CD8-positive, alpha-beta memory T cell (primary cell): ENCODE data around the gene TMTC4. TPM values are rescaled to one million over a fixed set of nuclear protein-coding genes. Genes with fewer than 3 reads are reported as not detected.
A peak's percentile ranks its signal among the peaks of the same experiment; 100 is the strongest.

Experiments
- CTCF ChIA-PET: fragments of 350-600 bp; sonication (Branson Sonifier 250); formaldehyde crosslinking; loops from one replicate; lab custom pipeline; 2021; ENCODE audit warnings: antibody characterized with exemption; lab: Charles Lee
- POLR2A ChIA-PET: fragments of 350-600 bp; sonication (Branson Sonifier 250); formaldehyde crosslinking; loops from one replicate; lab custom pipeline; 2021; ENCODE audit warnings: antibody characterized with exemption; lab: Charles Lee
- DNase-seq, 5 donors: peaks; one replicate each; pipeline versions ENCODE4 v3.0.0 to v3.0.0-alpha.2; 2020 to 2022; ENCODE audit warnings: mixed read lengths in 1 of 5
- H3K27ac ChIP-seq: one replicate; pipeline ENCODE4 v1.7.0; 2013; ENCODE audit warnings: low read depth, mild to moderate bottlenecking, low read length, moderate library complexity
- H3K27me3 ChIP-seq: 2 replicates; pipeline ENCODE4 v1.7.0; 2013; ENCODE audit warnings: low read length, mild to moderate bottlenecking; ENCODE audit not compliant: insufficient read depth, poor library complexity, severe bottlenecking
- H3K36me3 ChIP-seq: 2 replicates; pipeline ENCODE4 v1.7.0; 2013; ENCODE audit warnings: mild to moderate bottlenecking, low read length, moderate library complexity; ENCODE audit not compliant: insufficient read depth
- H3K4me1 ChIP-seq: 2 replicates; pipeline ENCODE4 v1.7.0; 2013; ENCODE audit warnings: mild to moderate bottlenecking, low read length, moderate library complexity; ENCODE audit not compliant: insufficient read depth
- H3K4me3 ChIP-seq: 2 replicates; pipeline ENCODE4 v1.7.0; 2013; ENCODE audit warnings: mild to moderate bottlenecking, low read length
- H3K9me3 ChIP-seq: 2 replicates; pipeline ENCODE4 v1.7.0; 2013; ENCODE audit warnings: mild to moderate bottlenecking, low read length
- H3K27ac Mint-ChIP-seq, 8 donors: one replicate each; pipeline ENCODE4 v1.8.0; 2020 to 2021; ENCODE audit warnings: mixed read lengths in 8 of 8, mild to moderate bottlenecking in 6 of 8, inconsistent platforms in 3 of 8, moderate library complexity in 3 of 8
- H3K27me3 Mint-ChIP-seq, 2 donors: one replicate each; pipeline ENCODE4 v1.8.0; 2020 to 2021; ENCODE audit warnings: mixed read lengths in 2 of 2, mild to moderate bottlenecking in 1 of 2, moderate library complexity in 1 of 2
- H3K36me3 Mint-ChIP-seq, 3 donors: one replicate each; pipeline ENCODE4 v1.8.0; 2020 to 2021; ENCODE audit warnings: mixed read lengths in 3 of 3, inconsistent platforms in 1 of 3, mild to moderate bottlenecking in 1 of 3
- H3K4me1 Mint-ChIP-seq, 3 donors: one replicate each; pipeline ENCODE4 v1.8.0; 2020 to 2021; ENCODE audit warnings: mixed read lengths in 3 of 3, inconsistent platforms in 1 of 3, mild to moderate bottlenecking in 1 of 3
- H3K4me3 Mint-ChIP-seq, 7 donors: one replicate each; pipeline ENCODE4 v1.8.0; 2020 to 2021; ENCODE audit warnings: mixed read lengths in 7 of 7, mild to moderate bottlenecking in 6 of 7, moderate library complexity in 4 of 7, inconsistent platforms in 2 of 7
- H3K9me3 Mint-ChIP-seq, 5 donors: one replicate each; pipeline ENCODE4 v1.8.0; 2020 to 2022; ENCODE audit warnings: mixed read lengths in 5 of 5, mild to moderate bottlenecking in 3 of 5, moderate library complexity in 2 of 5, inconsistent platforms in 1 of 5
- polyA plus RNA-seq: library from polyadenylated mRNA; unstranded; fragments of 300-500 nt; fragmentation: Illumina TruSeq; gene quantifications from one replicate; pipeline ENCODE4 v1.2.3, GENCODE V29; 2021
- total RNA-seq, 2 experiments: library from RNA; stranded (reverse); gene quantifications; one replicate each; pipeline ENCODE4 v1.2.3, GENCODE V29; 2021

TMTC4 gene
- total and polyA plus RNA-seq, 3 experiments from 2014 or later: 3.4 to 16.3 (median 12.5) TPM

GRCh38 chr13:100673713-100674571, 653 bp downstream of the TMTC4 start:
- Mint-ChIP-seq H3K36me3 (peaks cover 0 to 22% (median 13%) of the 10 kb centered on the region in 3 donors), H3K27ac (peak overlapping the region; percentile 81 to 98 (median 93)), H3K4me3 (peak overlapping the region; percentile 87 to 99 (median 91)), H3K4me1 (peaks cover 14 to 39% (median 36%) of the 10 kb centered on the region in 3 donors), H3K27me3 (peaks cover 0 to 4% of the 10 kb centered on the region in 2 donors), H3K9me3 (no peaks in the 10 kb centered on the region)
- no peak overlapping the region for H3K27ac ChIP-seq
- H3K36me3 ChIP-seq: no peaks in the 10 kb centered on the region
- ChIA-PET POLR2A (interaction anchor here (0.5 to 1.6 kb wide), 10 partner anchors 13 to 1922 kb away, joined by 3 to 9 read pairs (median 4); partner anchors contain the start of gene CLYBL), CTCF (interaction anchor here (0.7 to 1.6 kb wide), 10 partner anchors 9 to 101 kb away, joined by 3 to 9 read pairs (median 4); partner anchors contain the start of gene GGACT)
- peak; percentile 18 to 68 (median 38) for DNase-seq
- peak overlapping the region; percentile 46 for H3K4me3 ChIP-seq
- H3K9me3 ChIP-seq: no peaks in the 10 kb centered on the region
- H3K4me1 ChIP-seq: peaks cover 17% of the 10 kb centered on the region
- no peaks in the 10 kb centered on the region for H3K27me3 ChIP-seq

DNA sequence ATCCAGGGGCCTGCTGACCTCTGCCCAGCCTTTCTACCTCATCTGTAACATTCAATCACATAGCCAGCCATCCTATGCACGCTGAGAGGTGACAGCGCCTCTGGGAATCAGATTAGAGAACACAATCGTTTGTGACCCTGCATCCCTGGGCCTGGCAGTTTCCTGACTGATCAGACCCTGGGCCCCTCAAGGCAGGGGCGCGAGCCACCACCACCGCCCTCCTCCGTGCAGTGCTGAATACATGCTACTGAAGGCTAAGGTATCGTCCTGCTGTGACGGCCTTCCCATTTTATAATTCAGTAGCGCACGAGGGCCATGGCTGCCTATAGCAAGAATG, 1.3 kb downstream of the TMTC4 start:
- peaks cover under 1% of the 10 kb centered on the region for H3K36me3 ChIP-seq
- CTCF ChIA-PET: interaction anchor here (1.5 kb wide), 1 partner anchor 88 kb away, joined by 4 read pairs; no protein-coding TSS in a partner anchor
- H3K27me3 Mint-ChIP-seq: peaks cover 0 to 5% of the 10 kb centered on the region in 2 donors

DNA sequence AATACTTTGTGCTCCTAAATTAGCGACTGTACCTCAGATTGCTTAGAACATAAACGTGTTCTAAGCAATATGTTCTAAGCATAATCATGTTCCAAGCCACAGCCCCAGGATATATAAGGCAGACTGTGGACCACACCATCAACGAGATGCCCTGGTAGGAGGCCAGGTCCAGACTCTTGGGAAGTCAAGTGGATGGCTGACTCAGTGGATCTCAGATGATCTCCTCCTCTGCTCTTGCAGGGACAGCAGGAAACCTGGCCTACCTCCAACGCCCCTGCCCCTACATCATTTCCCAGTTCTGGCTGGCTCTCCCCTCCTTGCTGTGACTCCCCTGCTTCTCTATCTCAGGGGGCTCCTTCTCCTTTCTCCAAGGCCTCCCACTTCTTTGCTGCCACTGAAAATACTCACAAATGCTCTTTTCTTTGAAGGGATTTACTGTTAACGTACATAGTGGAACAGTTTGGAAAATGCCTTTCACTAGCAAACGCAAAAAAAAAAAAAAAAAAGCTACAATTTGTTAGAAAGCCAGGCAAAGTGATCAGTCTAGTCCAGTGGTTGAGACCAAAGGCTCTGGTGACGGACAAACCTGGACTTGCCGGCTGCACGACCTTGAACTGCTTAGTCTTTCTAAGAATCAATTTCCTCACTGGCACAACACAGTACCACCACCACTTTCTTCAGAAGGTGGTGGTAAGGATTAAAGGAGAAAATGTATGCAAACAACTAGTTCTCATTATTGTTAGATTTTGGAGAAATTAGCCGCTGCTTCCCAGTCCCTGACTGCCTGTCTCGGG, 3.0 kb downstream of the TMTC4 start:
- no peaks in the 10 kb centered on the region for H3K27me3 ChIP-seq
- Mint-ChIP-seq H3K4me3 (peak overlapping the region in 2 of 7 donors; percentile 48 to 94), H3K27me3 (peaks cover 0 to 5% of the 10 kb centered on the region in 2 donors), H3K9me3 (no peaks in the 10 kb centered on the region), H3K4me1 (peaks cover 14 to 41% (median 39%) of the 10 kb centered on the region in 3 donors), H3K27ac (peak overlapping the region in 1 of 8 donors; percentile 20), H3K36me3 (peaks cover 3 to 45% (median 17%) of the 10 kb centered on the region in 3 donors)
- peaks cover 4% of the 10 kb centered on the region for H3K36me3 ChIP-seq
- ChIA-PET CTCF (interaction anchor here (0.6 kb wide), 1 partner anchor 430 kb away, joined by 3 read pairs; no protein-coding TSS in a partner anchor), POLR2A (no interaction called here)
- no peaks in the 10 kb centered on the region for H3K9me3 ChIP-seq
- DNase-seq: no peak
- no peak overlapping the region for H3K27ac ChIP-seq
- H3K4me3 ChIP-seq: no peak overlapping the region
- peaks cover 17% of the 10 kb centered on the region for H3K4me1 ChIP-seq

More for the DNA sequence above, 1.3 kb downstream of the TMTC4 start:
- Histone ChIP-seq H3K27ac (no peak overlapping the region), H3K4me3 (peak overlapping the region; percentile 46), H3K27me3 (no peaks in the 10 kb centered on the region), H3K4me1 (peaks cover 17% of the 10 kb centered on the region), H3K9me3 (no peaks in the 10 kb centered on the region)
- Mint-ChIP-seq H3K9me3 (no peaks in the 10 kb centered on the region), H3K4me1 (peaks cover 14 to 39% (median 39%) of the 10 kb centered on the region in 3 donors), H3K36me3 (peaks cover 0 to 28% (median 14%) of the 10 kb centered on the region in 3 donors), H3K4me3 (peak overlapping the region; percentile 87 to 99 (median 91)), H3K27ac (peak overlapping the region in 6 of 8 donors; percentile 4 to 98 (median 88))
- POLR2A ChIA-PET: no interaction called here
- DNase-seq: no peak

- H3K4me1 ChIP-seq: peaks cover 5% of the 10 kb centered on the region
- ChIA-PET CTCF (no interaction called here), POLR2A (no interaction called here)
- no peaks in the 10 kb centered on the region for H3K27me3 ChIP-seq
- Mint-ChIP-seq H3K27me3 (peaks cover 0 to 1% of the 10 kb centered on the region in 2 donors), H3K27ac (no peak overlapping the region), H3K4me1 (peaks cover 2 to 30% (median 28%) of the 10 kb centered on the region in 3 donors), H3K9me3 (no peaks in the 10 kb centered on the region), H3K36me3 (peaks cover 10 to 66% (median 31%) of the 10 kb centered on the region in 3 donors), H3K4me3 (peak overlapping the region in 1 of 7 donors; percentile 29)
- no peaks in the 10 kb centered on the region for H3K9me3 ChIP-seq
- no peak for DNase-seq
- H3K27ac ChIP-seq: no peak overlapping the region
- H3K36me3 ChIP-seq: peaks cover 12% of the 10 kb centered on the region
- H3K4me3 ChIP-seq: no peak overlapping the region
These were observed 6.2 kb downstream of the TMTC4 start for GRCh38 chr13:100668408-100668807.

DNA sequence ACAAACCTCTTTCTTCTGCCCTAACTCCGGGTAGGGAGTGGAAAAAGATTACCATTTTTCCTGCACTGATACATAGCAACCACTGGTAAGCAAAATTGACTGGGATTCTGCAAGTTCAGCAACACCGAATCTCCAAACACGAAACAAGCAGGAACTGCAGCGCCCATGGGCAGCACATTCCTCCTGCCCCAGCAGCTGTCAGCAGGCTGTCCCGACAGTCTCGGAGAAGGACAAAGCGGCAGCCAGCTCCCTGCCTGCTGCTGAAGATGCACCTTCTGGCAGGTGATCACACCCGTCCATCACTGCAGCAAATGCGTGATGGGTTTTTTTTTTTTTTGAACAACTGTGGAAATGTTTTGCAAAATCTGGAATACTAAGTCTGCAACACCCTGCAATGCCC, 6.7 kb downstream of the TMTC4 start:
- Mint-ChIP-seq H3K27me3 (peaks cover 0 to 1% of the 10 kb centered on the region in 2 donors), H3K36me3 (peaks cover 15 to 71% (median 36%) of the 10 kb centered on the region in 3 donors), H3K27ac (peak overlapping the region in 1 of 8 donors; percentile 56), H3K4me1 (peaks cover 0 to 25% (median 23%) of the 10 kb centered on the region in 3 donors), H3K9me3 (no peaks in the 10 kb centered on the region), H3K4me3 (no peak overlapping the region)
- H3K9me3 ChIP-seq: no peaks in the 10 kb centered on the region
- H3K36me3 ChIP-seq: peaks cover 16% of the 10 kb centered on the region
- H3K27me3 ChIP-seq: no peaks in the 10 kb centered on the region
- ChIA-PET POLR2A (no interaction called here), CTCF (no interaction called here)
- H3K4me1 ChIP-seq: peaks cover 2% of the 10 kb centered on the region
- no peak overlapping the region for H3K27ac ChIP-seq
- no peak overlapping the region for H3K4me3 ChIP-seq
- no peak for DNase-seq

DNA sequence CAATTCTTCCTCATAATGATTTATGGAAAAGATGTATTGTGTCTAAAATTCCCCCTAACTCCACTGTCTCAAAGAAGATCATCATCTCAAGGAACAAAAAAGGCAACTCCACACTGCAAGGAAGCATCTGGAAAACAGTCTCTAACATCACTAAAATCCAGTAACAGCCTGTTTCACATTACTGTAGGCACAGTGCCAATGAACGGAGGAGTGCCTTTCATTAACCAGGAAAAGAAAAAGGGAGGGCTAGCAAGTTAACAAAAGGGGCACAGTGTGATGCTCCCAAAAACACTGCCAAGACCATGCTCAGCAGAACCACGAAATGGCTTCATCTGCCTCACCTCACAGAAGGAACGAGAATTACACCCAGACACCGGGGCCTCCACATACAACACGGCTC, 8.5 kb downstream of the TMTC4 start:
- POLR2A ChIA-PET: no interaction called here

DNA sequence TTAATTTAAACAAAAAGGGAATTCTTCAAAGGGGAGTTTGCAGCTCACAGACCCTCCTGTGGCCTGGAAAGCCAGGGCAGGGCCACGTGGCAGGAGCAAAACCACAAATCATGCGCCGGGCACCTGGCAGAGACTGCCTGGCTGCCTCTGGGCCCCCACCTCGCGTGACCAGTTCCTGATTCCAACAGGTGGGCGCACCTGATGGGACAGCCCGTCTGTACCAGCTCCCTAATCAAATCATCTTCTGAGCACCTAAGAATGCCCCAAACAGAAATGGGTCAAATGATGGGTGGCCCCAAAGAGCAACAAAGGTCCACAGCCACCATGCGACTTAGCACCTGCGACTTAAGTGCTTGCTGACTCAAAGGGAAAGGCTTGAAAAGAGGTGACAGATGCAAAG, 9.2 kb downstream of the TMTC4 start:
- H3K36me3 Mint-ChIP-seq: peaks cover 17 to 92% (median 42%) of the 10 kb centered on the region in 3 donors
- Histone ChIP-seq H3K27ac (no peak overlapping the region), H3K27me3 (no peaks in the 10 kb centered on the region), H3K9me3 (no peaks in the 10 kb centered on the region), H3K4me3 (no peak overlapping the region), H3K4me1 (no peaks in the 10 kb centered on the region), H3K36me3 (peaks cover 16% of the 10 kb centered on the region)
- no peak overlapping the region for H3K27ac Mint-ChIP-seq
- peaks cover 6 to 10% (median 10%) of the 10 kb centered on the region in 3 donors for H3K4me1 Mint-ChIP-seq
- POLR2A ChIA-PET: no interaction called here
- CTCF ChIA-PET: no interaction called here
- no peaks in the 10 kb centered on the region for H3K9me3 Mint-ChIP-seq
- H3K4me3 Mint-ChIP-seq: no peak overlapping the region
- no peak for DNase-seq
- H3K27me3 Mint-ChIP-seq: peaks cover 0 to 1% of the 10 kb centered on the region in 2 donors

More for the DNA sequence above, 8.5 kb downstream of the TMTC4 start:
- H3K27ac Mint-ChIP-seq: peak overlapping the region in 2 of 8 donors; percentile 19 to 33
- H3K4me1 Mint-ChIP-seq: peaks cover 0 to 10% (median 6%) of the 10 kb centered on the region in 3 donors
- DNase-seq: no peak
- no peak overlapping the region for H3K4me3 Mint-ChIP-seq
- H3K27me3 Mint-ChIP-seq: peaks cover 0 to 1% of the 10 kb centered on the region in 2 donors
- peaks cover 17 to 87% (median 42%) of the 10 kb centered on the region in 3 donors for H3K36me3 Mint-ChIP-seq
- Histone ChIP-seq H3K4me1 (no peaks in the 10 kb centered on the region), H3K27me3 (no peaks in the 10 kb centered on the region), H3K27ac (no peak overlapping the region), H3K9me3 (no peaks in the 10 kb centered on the region), H3K36me3 (peaks cover 16% of the 10 kb centered on the region), H3K4me3 (no peak overlapping the region)
- CTCF ChIA-PET: no interaction called here
- no peaks in the 10 kb centered on the region for H3K9me3 Mint-ChIP-seq
